Measurements from ENCODE around the gene CCL4.
"Not testable (repeated sequence)": the region's sequence is repeated elsewhere in the genome, so short reads cannot be mapped to it uniquely, and the experiment has no call there.

DNA sequence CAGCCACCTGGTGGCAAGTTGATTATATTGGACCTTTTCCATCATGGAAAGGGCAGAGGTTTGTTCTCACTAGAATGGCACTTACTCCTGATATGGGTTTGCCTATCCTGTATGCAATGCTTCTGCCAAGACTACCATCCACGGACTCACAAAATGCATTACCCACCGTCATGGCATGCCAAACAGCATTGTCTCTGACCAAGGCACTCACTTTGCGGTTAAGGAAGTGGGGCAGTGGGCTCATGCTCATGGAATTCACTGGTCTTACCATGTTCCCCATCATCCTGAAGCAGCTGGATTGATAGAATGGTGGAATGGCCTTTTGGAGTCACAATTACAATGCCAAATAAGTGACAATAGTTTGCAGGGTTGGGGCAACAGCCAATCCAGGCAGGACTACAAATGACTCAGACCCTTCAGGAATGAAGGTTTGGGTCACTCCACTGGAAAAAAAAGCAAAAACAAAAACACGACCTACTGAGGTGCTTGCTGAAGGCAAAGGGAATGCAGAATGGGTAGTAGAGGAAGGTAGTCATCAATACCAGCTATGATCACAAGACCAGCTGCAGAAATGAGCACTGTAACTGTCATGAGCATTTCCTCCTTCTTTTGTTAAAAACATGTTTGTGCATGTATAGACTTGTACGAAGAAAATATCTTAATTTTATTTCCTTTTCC lies 11.5 kb downstream of the CCL4 start:
- TF ChIP-seq, protein P1, sequence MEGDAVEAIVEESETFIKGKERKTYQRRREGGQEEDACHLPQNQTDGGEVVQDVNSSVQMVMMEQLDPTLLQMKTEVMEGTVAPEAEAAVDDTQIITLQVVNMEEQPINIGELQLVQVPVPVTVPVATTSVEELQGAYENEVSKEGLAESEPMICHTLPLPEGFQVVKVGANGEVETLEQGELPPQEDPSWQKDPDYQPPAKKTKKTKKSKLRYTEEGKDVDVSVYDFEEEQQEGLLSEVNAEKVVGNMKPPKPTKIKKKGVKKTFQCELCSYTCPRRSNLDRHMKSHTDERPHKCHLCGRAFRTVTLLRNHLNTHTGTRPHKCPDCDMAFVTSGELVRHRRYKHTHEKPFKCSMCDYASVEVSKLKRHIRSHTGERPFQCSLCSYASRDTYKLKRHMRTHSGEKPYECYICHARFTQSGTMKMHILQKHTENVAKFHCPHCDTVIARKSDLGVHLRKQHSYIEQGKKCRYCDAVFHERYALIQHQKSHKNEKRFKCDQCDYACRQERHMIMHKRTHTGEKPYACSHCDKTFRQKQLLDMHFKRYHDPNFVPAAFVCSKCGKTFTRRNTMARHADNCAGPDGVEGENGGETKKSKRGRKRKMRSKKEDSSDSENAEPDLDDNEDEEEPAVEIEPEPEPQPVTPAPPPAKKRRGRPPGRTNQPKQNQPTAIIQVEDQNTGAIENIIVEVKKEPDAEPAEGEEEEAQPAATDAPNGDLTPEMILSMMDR (conservative IDR thresholded peaks at IDR 0.05; ENCODE audit: low read length), result not testable (repeated sequence)
- not testable (repeated sequence) for TF ChIP-seq EZH2phosphoT487 (IDR thresholded peaks at IDR 0.05; ENCODE audit: borderline replicate concordance)
